T-helper 17 cell (primary cell): Measurements from ENCODE around the gene ZBTB48. TPM values are rescaled to one million over a fixed set of nuclear protein-coding genes. Genes with fewer than 3 reads are reported as not detected.

ENCODE experiments used
- ATAC-seq: fragments of 150-1000 bp; cut with Tn5 transposase; 2 replicates; pipeline ENCODE4 v1.10.0; 2021; ENCODE audit warnings: mild to moderate bottlenecking, moderate library complexity
- DNase-seq, 3 donors: peaks; one replicate each; pipeline versions ENCODE4 v3.0.0 to v3.0.0-alpha.2; 2020 to 2021
- H3K9me3 ChIP-seq: one replicate; pipeline ENCODE4 v1.7.0; 2013; ENCODE audit warnings: low read length, mild to moderate bottlenecking; ENCODE audit not compliant: control insufficient read depth, poor library complexity, severe bottlenecking
- H3K27ac Mint-ChIP-seq: one replicate; pipeline ENCODE4 v1.8.0; 2022; ENCODE audit warnings: mild to moderate bottlenecking, moderate library complexity, mixed read lengths
- H3K27me3 Mint-ChIP-seq: one replicate; pipeline ENCODE4 v1.8.0; 2022; ENCODE audit warnings: mixed read lengths
- H3K36me3 Mint-ChIP-seq: one replicate; pipeline ENCODE4 v1.8.0; 2022; ENCODE audit warnings: low read depth, mixed read lengths
- H3K4me1 Mint-ChIP-seq: one replicate; pipeline ENCODE4 v1.8.0; 2022; ENCODE audit warnings: mild to moderate bottlenecking, mixed read lengths
- H3K4me3 Mint-ChIP-seq: one replicate; pipeline ENCODE4 v1.8.0; 2022; ENCODE audit warnings: mild to moderate bottlenecking, moderate library complexity, mixed read lengths
- total RNA-seq, 4 donors: library from RNA in 2 of 4; stranded (reverse) in 2 of 4; gene quantifications; one replicate each; pipeline ENCODE4 v1.2.3 and lab custom pipeline; 2022 to 2026

ZBTB48 gene
- total RNA-seq, 2 donors from 2014 or later, result 34.0 to 34.2 TPM

GRCh38 chr1:6600410-6601048 is 20.7 kb downstream of the ZBTB48 start:
- no peak for ATAC-seq
- Mint-ChIP-seq H3K27ac (peak overlapping the region; percentile 95), H3K4me1 (peaks cover 26% of the 10 kb centered on the region)

GRCh38 chr1:6601049-6601922 is 21.5 kb downstream of the ZBTB48 start:
- peak; percentile 64 for ATAC-seq
- Mint-ChIP-seq H3K27me3 (no peaks in the 10 kb centered on the region), H3K4me1 (peaks cover 18% of the 10 kb centered on the region), H3K27ac (peak overlapping the region; percentile 95), H3K36me3 (no peaks in the 10 kb centered on the region), H3K4me3 (peak overlapping the region; percentile 98)
- peak; percentile 40 to 71 (median 48) for DNase-seq
- no peaks in the 10 kb centered on the region for H3K9me3 ChIP-seq

More at GRCh38 chr1:6600410-6601048, 20.7 kb downstream of the ZBTB48 start:
- no peak for DNase-seq
- no peaks in the 10 kb centered on the region for H3K9me3 ChIP-seq
- Mint-ChIP-seq H3K27me3 (no peaks in the 10 kb centered on the region), H3K36me3 (no peaks in the 10 kb centered on the region), H3K4me3 (peak overlapping the region; percentile 98)

GRCh38 chr1:6601923-6602668 is 22.3 kb downstream of the ZBTB48 start:
- H3K4me1 Mint-ChIP-seq, result peaks cover 16% of the 10 kb centered on the region
- peak in 1 of 3 donors; percentile 20 for DNase-seq
- H3K9me3 ChIP-seq, result no peaks in the 10 kb centered on the region
- H3K27me3 Mint-ChIP-seq, result no peaks in the 10 kb centered on the region
- peak overlapping the region; percentile 47 for H3K27ac Mint-ChIP-seq
- peak overlapping the region; percentile 98 for H3K4me3 Mint-ChIP-seq
- peak; percentile 40 for ATAC-seq
- H3K36me3 Mint-ChIP-seq, result no peaks in the 10 kb centered on the region

- H3K27ac Mint-ChIP-seq, result peak within 1 kb of the TSS; percentile 91
- no peaks in the 10 kb centered on the region for H3K9me3 ChIP-seq
- H3K36me3 Mint-ChIP-seq, result no peaks in the 10 kb centered on the region
- ATAC-seq, result peak; percentile 67
- peak within 1 kb of the TSS; percentile 98 for H3K4me3 Mint-ChIP-seq
- DNase-seq, result peak; percentile 63 to 82 (median 82)
- peaks cover 16% of the 10 kb centered on the region for H3K4me1 Mint-ChIP-seq
- H3K27me3 Mint-ChIP-seq, result no peaks in the 10 kb centered on the region
These were observed 23.0 kb downstream of the ZBTB48 start, which contains the start of gene KLHL21 for GRCh38 chr1:6602669-6603237. TSS of gene KLHL21 (minus strand) at chr1:6602869. CDS start at chr1:6602817, 52 bp downstream.

DNA sequence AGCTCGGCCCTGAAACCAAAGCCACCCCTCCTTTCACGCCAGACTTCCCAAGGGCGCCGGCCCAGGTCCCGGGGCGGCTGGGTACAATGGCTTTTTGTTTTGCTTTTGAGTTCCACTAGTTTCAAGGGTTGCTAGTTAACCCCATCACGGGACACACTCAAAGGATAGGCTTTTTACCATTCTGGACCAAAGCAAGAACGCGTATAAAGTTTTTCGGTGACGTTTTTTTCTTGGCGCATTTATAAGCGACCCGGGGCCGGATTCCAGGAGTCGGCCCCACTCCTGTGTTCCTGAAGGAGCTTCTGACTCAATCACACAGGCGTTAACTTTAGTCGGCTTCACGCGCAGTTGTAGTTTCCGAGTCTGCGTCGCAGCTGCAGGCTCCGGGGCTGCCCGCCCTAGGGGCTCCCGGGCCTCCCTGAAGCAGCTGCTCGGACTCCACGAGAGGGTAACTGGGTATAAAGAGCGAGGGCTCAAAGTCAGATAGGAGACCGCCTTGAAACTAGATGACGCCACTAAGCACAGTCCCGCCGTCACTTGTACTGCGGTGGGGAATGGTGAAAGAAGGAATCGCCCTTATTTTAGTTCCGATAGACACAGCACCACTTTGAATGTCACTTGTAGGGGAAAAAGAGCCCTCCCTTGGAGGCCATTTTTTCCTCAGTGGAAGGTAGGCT is 23.6 kb downstream of the ZBTB48 start:
- H3K4me1 Mint-ChIP-seq, result peaks cover 16% of the 10 kb centered on the region
- peak overlapping the region; percentile 91 for H3K27ac Mint-ChIP-seq
- H3K4me3 Mint-ChIP-seq, result peak overlapping the region; percentile 90
- H3K27me3 Mint-ChIP-seq, result no peaks in the 10 kb centered on the region
- H3K9me3 ChIP-seq, result no peaks in the 10 kb centered on the region
- peak; percentile 54 for ATAC-seq
- peak in 1 of 3 donors; percentile 41 for DNase-seq
- no peaks in the 10 kb centered on the region for H3K36me3 Mint-ChIP-seq

- Mint-ChIP-seq H3K27me3 (no peaks in the 10 kb centered on the region), H3K36me3 (no peaks in the 10 kb centered on the region), H3K4me1 (peaks cover 13% of the 10 kb centered on the region), H3K4me3 (peak overlapping the region; percentile 90), H3K27ac (peak overlapping the region; percentile 91)
- no peak for DNase-seq
- no peaks in the 10 kb centered on the region for H3K9me3 ChIP-seq
- ATAC-seq, result no peak
These were observed 24.2 kb downstream of the ZBTB48 start for GRCh38 chr1:6603915-6604558.

GRCh38 chr1:6612641-6613360 is 33.0 kb downstream of the ZBTB48 start:
- no peaks in the 10 kb centered on the region for H3K9me3 ChIP-seq
- Mint-ChIP-seq H3K36me3 (no peaks in the 10 kb centered on the region), H3K27ac (peak overlapping the region; percentile 74), H3K4me1 (peaks cover 21% of the 10 kb centered on the region), H3K4me3 (peak overlapping the region; percentile 92), H3K27me3 (no peaks in the 10 kb centered on the region)
- ATAC-seq, result peak; percentile 38
- DNase-seq, result no peak

- Mint-ChIP-seq H3K36me3 (no peaks in the 10 kb centered on the region), H3K4me3 (peak within 1 kb of the TSS; percentile 92), H3K27me3 (no peaks in the 10 kb centered on the region), H3K27ac (peak within 1 kb of the TSS; percentile 74), H3K4me1 (peaks cover 21% of the 10 kb centered on the region)
- no peaks in the 10 kb centered on the region for H3K9me3 ChIP-seq
- peak; percentile 98 for ATAC-seq
- DNase-seq, result peak; percentile 98 to 99 (median 99)
These were observed 33.7 kb downstream of the ZBTB48 start, which contains the start of gene PHF13 for GRCh38 chr1:6613361-6614018. TSS of gene PHF13 (plus strand) at chr1:6613731. CDS start at chr1:6614067, 336 bp downstream.

GRCh38 chr1:6614019-6614928 is 34.5 kb downstream of the ZBTB48 start:
- H3K9me3 ChIP-seq, result no peaks in the 10 kb centered on the region
- DNase-seq, result peak in 2 of 3 donors; percentile 61 to 62
- Mint-ChIP-seq H3K27me3 (no peaks in the 10 kb centered on the region), H3K4me1 (peaks cover 21% of the 10 kb centered on the region), H3K36me3 (no peaks in the 10 kb centered on the region), H3K27ac (no peak overlapping the region), H3K4me3 (peak overlapping the region; percentile 92)
- no peak for ATAC-seq

- no peaks in the 10 kb centered on the region for H3K9me3 ChIP-seq
- no peaks in the 10 kb centered on the region for H3K27me3 Mint-ChIP-seq
- no peaks in the 10 kb centered on the region for H3K36me3 Mint-ChIP-seq
- H3K27ac Mint-ChIP-seq, result peak overlapping the region; percentile 63
- no peak for ATAC-seq
- no peak for DNase-seq
- H3K4me1 Mint-ChIP-seq, result peaks cover 22% of the 10 kb centered on the region
- H3K4me3 Mint-ChIP-seq, result peak overlapping the region; percentile 62
These were observed 35.4 kb downstream of the ZBTB48 start for GRCh38 chr1:6614929-6615785.
